Esophagus muscularis mucosa (tissue), 4 donors: ENCODE results near the gene DIP2C.

ENCODE experiments used
- CTCF ChIP-seq, 3 experiments: fragments of 200-600 bp in 2 of 3; fragments of 450-650 bp in 1 of 3; sonication (generic) in 2 of 3; IDR thresholded peaks; one replicate each; pipeline ENCODE4 v1.5.1; 2017 to 2019; ENCODE audit warnings: antibody characterized with exemption in 3 of 3, mild to moderate bottlenecking in 2 of 3, moderate library complexity in 1 of 3
- EP300 ChIP-seq: sonication (generic); formaldehyde crosslinking; IDR thresholded peaks from one replicate; pipeline ENCODE4 v1.6.1; 2017; ENCODE audit warnings: antibody characterized with exemption
- POLR2A ChIP-seq: fragments of 450-650 bp; IDR thresholded peaks from one replicate; pipeline ENCODE4 v1.6.1; 2017; ENCODE audit warnings: antibody characterized with exemption, moderate library complexity, mild to moderate bottlenecking, low read depth

- no peak for TF ChIP-seq CTCF (IDR thresholded peaks at IDR 0.05)
- TF ChIP-seq POLR2A = no peak
- TF ChIP-seq EP300 = no peak
Observed at GRCh38 chr10:416091-416515, 273.4 kb downstream of the DIP2C start.
